Right ventricle myocardium inferior (tissue), 1 donor: ENCODE measurements around the gene HAVCR2. TPM values are rescaled to one million over a fixed set of nuclear protein-coding genes. Genes with fewer than 3 reads are reported as not detected.

Source experiments
- ATAC-seq: fragments of 200-7000 bp; cut with Tn5 transposase; one replicate; pipeline ENCODE4 v1.9.1; 2020; ENCODE audit warnings: mild to moderate bottlenecking, moderate library complexity
- DNase-seq: peaks from one replicate; pipeline ENCODE4 v3.0.0; 2021; ENCODE audit errors: missing footprints
- intact Hi-C: fragments of 100-400 bp; cut with DNase I; formaldehyde crosslinking; loops from one replicate; pipeline ENCODE4 v1.11.0; 2022
- long read RNA-seq: library from polyadenylated mRNA; unstranded; transcript quantifications from one replicate; pipeline ENCODE4 v2.0.0, GENCODE V29; 2021
- total RNA-seq: library from RNA; stranded (reverse); fragmentation: NEBNext Ultra II Directional; extraction: Animal tissue kit (Norgen Biotek cat#: 25700); gene quantifications from one replicate; pipeline ENCODE4 v1.2.1, GENCODE V29; 2021
- donor health status: DM: no; HTN: yes; CAD: no; lungs with severe emphysema.

Gene HAVCR2
- total RNA-seq = 3.5 TPM
- long read RNA-seq = 0 reads

DNA sequence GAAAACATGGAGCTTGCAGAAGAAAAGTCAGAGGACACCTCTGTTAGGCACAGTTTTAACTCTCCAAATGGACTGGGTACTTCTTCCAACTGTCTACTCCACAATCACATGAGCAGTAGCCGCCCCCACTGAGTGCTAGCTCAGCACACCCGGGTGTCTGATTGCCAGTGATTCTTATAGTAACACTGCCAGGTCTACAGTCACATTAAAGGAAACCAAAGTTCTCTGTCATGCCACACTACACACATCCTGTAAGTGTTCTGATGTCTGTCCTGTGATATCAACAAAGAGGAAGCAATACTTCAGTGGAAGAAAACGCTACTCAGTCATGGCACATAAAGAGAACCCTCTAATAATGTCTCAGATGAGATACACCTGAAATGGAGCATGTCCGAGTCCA is at the start of gene HAVCR2:
Gene HAVCR2 (minus strand): TSS at position 69 of the 400 bp plus-strand sequence. CDS start 61 bp downstream, at position 8.
- ATAC-seq (peak; percentile 65), DNase-seq (no peak)
- intact Hi-C loops = no loop called here

DNA sequence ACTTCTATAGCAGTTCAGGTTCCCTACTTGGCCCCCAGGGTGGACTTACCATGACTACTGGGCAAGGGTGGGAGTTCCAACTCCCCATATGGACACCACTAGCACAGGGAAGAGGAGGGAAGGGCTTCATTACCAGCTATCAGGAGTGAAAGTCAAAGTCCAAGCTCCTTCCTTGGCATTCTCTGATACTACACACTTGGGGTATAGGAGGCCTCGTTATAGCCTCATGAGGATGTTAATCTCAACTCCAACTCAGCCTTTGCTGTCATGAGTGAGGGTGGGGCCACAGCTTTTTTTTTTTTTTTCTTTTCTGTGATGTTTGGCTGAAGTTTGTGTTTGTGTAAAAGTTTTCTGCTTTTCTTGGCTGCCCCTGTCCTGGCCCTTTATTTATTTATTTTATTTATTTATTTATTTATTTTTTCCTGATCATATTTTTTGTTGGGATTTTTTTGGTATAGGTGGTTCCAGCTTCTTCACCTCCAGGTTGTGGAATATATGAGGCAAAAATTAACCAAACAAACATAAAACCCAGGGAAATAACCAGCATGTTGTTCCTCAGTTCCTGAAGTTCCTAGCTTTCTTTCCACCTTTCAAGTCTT is 48.5 kb upstream of the HAVCR2 start:
- intact Hi-C loops = no loop called here
- DNase-seq = no peak
- ATAC-seq = no peak

- intact Hi-C loops = no loop called here
Observed at GRCh38 chr5:157155297-157155696, 46.5 kb upstream of the HAVCR2 start.

GRCh38 chr5:157150995-157151394 is 42.2 kb upstream of the HAVCR2 start:
- DNase-seq = no peak
- no peak for ATAC-seq
- intact Hi-C loops = no loop called here

More at GRCh38 chr5:157155297-157155696, 46.5 kb upstream of the HAVCR2 start:
- ATAC-seq (no peak), DNase-seq (no peak)

DNA sequence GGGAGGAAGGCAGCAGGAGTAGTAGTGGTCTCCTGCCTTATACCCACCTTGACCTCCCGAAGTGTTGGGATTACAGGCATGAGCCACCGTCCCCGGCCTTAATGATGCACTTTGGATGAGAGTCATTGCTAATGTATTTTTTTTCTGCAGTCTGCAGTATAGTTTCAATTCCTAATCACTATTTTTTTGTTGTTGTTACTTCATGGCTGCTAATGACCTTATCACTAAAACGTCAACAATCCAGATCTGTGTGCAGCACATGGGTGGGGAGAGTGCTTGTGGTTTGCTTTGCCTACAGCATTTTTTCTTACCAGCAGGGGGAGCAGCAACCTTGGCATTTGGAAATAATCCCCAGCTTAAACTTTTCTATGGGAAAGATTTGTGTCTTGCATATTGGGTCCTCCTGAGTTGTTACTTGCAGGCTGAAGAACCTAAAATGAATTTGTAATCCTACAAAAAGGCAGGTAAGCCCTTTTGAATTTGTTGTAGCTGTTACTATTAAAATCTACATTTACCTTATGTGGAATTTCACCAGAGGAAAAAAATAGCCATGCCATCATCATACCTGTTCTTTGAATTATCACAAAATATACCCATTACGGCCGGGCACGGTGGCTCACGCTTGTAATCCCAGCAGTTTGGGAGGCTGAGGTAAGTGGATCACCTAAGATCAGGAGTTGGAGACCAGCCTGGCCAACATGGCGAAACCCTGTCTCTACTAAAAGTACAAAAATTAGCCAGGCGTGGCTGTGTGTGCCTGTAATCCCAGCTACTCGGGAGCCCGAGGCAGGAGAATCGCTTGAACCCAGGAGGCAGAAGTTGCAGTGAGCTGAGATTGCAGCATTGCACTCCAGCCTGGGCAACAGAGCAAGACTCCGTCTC is 40.1 kb upstream of the HAVCR2 start:
- no peak for DNase-seq
- ATAC-seq = peak; percentile 73
- intact Hi-C loops = loop anchor here (5.0 kb wide), 2 partner anchors 103 to 163 kb away; no protein-coding TSS in a partner anchor

DNA sequence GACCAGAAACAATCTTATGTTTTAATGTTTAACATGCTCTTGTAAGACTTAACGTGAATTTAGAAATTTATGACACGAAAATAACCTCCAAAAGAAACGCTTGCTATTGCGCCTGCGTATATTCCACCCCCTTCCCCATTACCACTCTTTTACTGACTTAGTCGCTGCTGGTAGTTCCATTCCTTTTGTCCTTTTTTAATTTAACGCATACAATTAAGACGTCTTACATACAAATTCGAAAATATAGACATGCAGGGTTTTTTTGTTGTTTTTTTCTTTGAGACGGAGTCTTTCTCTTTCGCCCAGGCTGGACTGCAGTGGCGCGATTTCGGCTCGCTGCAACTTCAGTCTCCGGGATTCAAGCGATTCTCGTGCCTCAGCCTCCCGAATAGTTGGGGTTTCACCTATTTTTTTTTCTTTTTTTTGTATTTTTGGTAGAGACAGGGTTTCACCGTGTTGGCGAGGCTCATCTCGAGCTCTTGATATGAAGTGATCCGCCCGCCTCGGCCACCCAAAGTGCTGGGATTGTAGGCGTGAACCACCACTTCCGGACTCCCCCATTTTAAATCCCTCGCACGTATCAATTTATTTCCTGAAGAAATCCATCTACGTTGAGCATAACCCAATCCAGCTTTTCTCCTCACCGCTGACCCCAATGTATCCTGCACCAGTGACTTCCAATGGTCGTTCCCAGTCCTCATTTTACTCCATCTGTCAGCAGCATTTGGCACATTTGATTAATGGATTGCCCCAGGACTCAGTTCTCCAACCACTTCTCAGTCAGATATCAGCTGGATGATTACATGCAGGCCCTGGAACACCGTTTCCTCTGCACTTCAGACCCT is 34.5 kb upstream of the HAVCR2 start:
- intact Hi-C loops = no loop called here
- DNase-seq = peak; percentile 81
- peak; percentile 58 for ATAC-seq

DNA sequence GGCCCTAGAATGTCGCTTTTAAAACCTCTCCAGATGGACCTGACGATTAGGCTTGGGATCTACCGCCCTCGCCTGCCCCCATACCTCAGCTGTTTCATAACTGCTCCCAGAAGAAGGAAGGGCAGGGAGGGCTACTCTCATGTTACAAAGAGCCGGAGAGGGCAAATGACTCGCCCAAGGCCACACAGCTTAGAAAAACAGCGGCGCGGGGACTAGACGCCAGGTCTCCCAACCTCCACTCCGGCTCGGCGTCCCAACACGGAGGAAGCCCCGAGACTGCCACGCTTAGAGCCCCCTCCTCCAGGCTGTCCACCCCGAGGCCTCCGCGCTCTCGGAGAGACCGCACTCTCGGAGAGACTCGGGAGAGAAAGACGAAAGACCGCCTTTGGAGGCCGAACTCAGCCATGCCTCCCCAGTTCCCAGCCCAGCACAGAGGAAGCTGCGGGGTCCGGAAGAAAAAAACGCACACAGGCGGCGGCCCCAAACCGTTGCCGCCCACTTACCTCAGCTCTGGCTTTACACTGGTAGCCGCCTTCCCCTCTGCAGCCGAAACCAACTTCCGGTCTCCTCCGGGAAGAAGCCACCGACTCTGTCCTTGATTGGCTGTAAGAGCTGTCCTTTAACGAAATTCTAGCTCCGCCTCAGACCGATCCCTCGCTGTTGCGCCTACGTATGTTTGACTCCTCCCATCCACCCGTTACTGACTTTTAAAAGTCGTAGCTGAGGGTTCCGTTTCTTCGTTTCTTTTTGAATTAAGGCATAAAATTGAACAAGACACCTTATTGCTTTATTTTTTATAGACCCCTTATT is 33.7 kb upstream of the HAVCR2 start, which contains the start of gene MED7:
Gene MED7 (minus strand): TSS at position 549 of the 810 bp plus-strand sequence. CDS start 3,434 bp downstream, outside the sequence.
- ATAC-seq = peak; percentile 99
- DNase-seq = peak; percentile 93
- intact Hi-C loops = no loop called here

- DNase-seq (no peak), ATAC-seq (no peak)
- intact Hi-C loops = no loop called here
Observed at GRCh38 chr5:157137691-157138090, 28.8 kb upstream of the HAVCR2 start.

DNA sequence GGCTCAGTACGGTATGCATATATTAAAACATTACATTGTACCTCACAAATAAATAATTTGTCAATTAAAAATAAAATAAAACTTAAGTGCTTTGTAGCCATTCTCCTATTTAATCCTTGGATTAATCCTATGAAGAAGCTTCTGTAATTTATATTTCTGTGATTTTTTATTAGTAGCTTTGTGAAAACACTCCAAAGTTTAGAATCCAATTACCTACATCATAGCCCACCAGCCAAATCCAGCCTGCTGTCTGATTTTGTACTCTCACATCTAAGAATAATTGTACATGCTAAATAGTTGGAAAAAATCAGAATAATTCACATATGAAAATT is 23.4 kb upstream of the HAVCR2 start:
- no peak for DNase-seq
- no peak for ATAC-seq
- intact Hi-C loops = loop anchor here (5.0 kb wide), 1 partner anchor 295 kb away; no protein-coding TSS in a partner anchor

DNA sequence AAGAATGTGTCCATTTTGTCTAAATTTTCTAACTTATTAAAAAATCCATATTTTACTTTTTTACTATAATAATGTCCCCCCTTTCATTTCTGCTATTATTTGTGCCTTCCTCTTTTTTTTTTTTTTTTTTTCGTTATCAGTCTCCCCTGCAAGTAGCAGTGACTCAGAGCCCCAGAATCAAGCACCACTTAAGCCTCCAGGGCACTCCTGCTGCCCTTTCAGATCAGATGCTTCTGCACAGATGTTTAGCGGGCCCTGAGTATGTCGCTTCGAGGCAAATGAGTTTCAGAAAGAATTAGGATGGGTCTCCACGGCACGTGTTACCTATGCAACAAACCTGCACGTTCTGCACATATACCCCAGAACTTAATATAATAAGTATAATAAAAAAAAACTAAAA is 22.1 kb upstream of the HAVCR2 start:
- no peak for DNase-seq
- intact Hi-C loops = loop anchor here (5.0 kb wide), 1 partner anchor 294 kb away; no protein-coding TSS in a partner anchor
- ATAC-seq = peak; percentile 42

DNA sequence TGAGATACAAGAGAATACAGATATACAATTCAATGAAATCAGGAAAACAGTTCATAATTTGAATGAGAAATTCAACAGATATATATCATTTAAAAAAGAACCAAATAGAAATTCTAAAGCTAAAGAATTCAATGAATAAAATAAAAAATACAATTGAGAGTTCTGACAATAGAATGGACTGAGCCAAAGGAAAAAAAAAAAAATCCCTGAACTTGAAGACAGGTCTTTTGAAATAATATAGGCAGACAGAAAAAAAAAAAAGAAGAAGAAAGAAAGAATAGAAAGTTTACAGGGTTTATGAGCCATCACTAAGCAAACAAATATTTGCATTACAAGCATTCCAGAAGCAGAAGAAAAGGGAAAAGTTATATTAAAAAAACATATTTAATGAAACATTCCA is 12.9 kb upstream of the HAVCR2 start:
- DNase-seq (no peak), ATAC-seq (no peak)
- intact Hi-C loops = no loop called here

GRCh38 chr5:157120102-157120501 is 11.3 kb upstream of the HAVCR2 start:
- ATAC-seq (no peak), DNase-seq (no peak)
- intact Hi-C loops = no loop called here

DNA sequence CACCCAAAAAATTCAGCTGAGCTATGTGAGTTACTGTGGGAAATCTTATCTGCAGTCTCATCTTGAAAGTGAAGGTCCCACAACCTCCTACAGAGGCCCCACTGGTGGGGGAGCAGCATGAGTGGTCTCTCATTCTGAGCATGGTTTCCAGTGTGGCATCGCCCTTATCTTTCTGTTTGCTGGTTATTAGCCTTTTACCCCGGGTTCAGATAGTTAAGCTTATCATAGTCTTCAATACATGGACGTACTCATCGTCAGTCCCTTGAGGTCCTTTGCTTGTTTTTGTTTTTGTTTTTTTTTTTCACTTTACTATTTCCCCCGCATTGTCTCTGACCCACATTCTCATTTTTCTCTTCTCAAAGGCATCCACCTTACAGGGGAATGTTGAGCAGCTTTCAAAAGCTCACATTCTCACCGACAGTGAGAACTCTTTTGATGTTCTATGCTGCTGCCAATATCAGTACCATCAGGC is 7.7 kb upstream of the HAVCR2 start:
- ATAC-seq = no peak
- intact Hi-C loops = no loop called here
- no peak for DNase-seq

- ATAC-seq = peak; percentile 57
- intact Hi-C loops = no loop called here
- no peak for DNase-seq
Observed at GRCh38 chr5:157115502-157115901, 6.7 kb upstream of the HAVCR2 start.

GRCh38 chr5:157115012-157115411 is 6.2 kb upstream of the HAVCR2 start:
- intact Hi-C loops = no loop called here
- no peak for DNase-seq
- peak; percentile 18 for ATAC-seq

DNA sequence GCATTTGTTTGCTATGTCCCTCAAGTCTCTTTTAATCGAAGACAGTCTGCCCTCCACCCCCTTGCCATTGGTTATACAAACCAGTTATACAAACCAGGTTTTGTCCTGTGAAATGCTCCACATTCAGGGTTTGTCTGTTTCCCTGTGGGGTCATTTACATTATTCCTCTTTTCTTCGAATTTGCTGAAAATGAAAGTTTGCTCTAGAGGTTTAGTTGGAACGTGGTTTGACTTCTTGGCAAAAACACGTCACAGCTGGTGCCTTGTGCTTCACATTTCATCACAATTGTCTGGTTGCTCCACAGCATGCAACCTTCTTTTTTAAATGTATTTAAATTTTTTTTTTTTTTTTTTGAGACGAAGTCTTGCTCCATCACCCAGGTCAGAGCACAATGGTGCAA is 4.2 kb upstream of the HAVCR2 start:
- intact Hi-C loops = no loop called here
- ATAC-seq = peak; percentile 50
- DNase-seq = no peak

- ATAC-seq (no peak), DNase-seq (no peak)
- intact Hi-C loops = no loop called here
Observed at GRCh38 chr5:157109744-157110143, 900 bp upstream of the HAVCR2 start.

- DNase-seq = no peak
- intact Hi-C loops = no loop called here
- no peak for ATAC-seq
Observed at GRCh38 chr5:157107508-157107907, 1.3 kb downstream of the HAVCR2 start.
